Vagina (tissue), 2 donors: ENCODE results near the gene ULBP2.

ENCODE experiments used
- POLR2A ChIP-seq, 2 donors: fragments of 450-650 bp; IDR thresholded peaks; one replicate each; pipeline ENCODE4 v1.6.1; 2017; ENCODE audit warnings: antibody characterized with exemption in 2 of 2, mild to moderate bottlenecking in 2 of 2, moderate library complexity in 2 of 2
- POLR2AphosphoS5 ChIP-seq, 2 donors: sonication (generic); formaldehyde crosslinking; IDR thresholded peaks; one replicate each; pipeline ENCODE4 v1.9.0; 2017; ENCODE audit warnings: antibody characterized with exemption in 2 of 2, mild to moderate bottlenecking in 2 of 2, low read depth in 1 of 2; ENCODE audit not compliant: insufficient read depth in 1 of 2
- TF ChIP-seq, protein P1 (sequence below), 3 experiments: fragments of 450-650 bp in 2 of 3; fragments of 200-600 bp in 1 of 3; sonication (generic) in 1 of 3; IDR thresholded peaks; one replicate each; pipeline ENCODE4 v1.5.1; 2017 to 2019; ENCODE audit warnings: antibody characterized with exemption in 3 of 3, mild to moderate bottlenecking in 2 of 3, moderate library complexity in 2 of 3

DNA sequence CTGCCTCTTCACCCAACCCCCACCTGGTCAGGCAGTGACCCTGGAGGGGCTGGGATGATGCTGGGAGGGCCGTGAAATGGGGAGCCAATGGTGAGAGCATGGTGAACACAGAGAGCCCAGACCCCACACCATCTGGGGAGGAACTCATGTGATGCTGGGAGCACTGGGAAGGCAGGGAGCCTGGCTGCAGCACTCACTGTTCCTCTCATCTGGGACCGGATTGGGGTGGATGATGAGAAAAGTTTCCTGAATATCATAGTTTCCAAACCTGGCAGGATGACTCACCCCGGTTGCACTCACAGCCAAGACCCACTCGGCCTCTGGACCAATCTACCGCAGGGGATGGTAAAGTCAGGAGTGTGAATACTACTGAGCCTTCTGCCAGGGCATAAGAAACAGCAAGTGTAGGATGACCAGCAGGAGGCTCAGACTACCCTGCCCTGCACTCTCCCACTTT is 43.7 kb downstream of the ULBP2 start:
- no peak for TF ChIP-seq POLR2A (IDR thresholded peaks at IDR 0.05)
- TF ChIP-seq, protein P1, sequence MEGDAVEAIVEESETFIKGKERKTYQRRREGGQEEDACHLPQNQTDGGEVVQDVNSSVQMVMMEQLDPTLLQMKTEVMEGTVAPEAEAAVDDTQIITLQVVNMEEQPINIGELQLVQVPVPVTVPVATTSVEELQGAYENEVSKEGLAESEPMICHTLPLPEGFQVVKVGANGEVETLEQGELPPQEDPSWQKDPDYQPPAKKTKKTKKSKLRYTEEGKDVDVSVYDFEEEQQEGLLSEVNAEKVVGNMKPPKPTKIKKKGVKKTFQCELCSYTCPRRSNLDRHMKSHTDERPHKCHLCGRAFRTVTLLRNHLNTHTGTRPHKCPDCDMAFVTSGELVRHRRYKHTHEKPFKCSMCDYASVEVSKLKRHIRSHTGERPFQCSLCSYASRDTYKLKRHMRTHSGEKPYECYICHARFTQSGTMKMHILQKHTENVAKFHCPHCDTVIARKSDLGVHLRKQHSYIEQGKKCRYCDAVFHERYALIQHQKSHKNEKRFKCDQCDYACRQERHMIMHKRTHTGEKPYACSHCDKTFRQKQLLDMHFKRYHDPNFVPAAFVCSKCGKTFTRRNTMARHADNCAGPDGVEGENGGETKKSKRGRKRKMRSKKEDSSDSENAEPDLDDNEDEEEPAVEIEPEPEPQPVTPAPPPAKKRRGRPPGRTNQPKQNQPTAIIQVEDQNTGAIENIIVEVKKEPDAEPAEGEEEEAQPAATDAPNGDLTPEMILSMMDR (IDR thresholded peaks at IDR 0.05): no peak
- TF ChIP-seq POLR2AphosphoS5 (IDR thresholded peaks at IDR 0.05; ENCODE audit: insufficient read depth in 1 of 2, low read depth in 1 of 2): no peak
